ENCODE results near the gene PLAAT2. TPM values are rescaled to one million over a fixed set of nuclear protein-coding genes. Genes with fewer than 3 reads are reported as not detected.

Gene PLAAT2
- total and polyA plus RNA-seq, 9 of the 15 experiments (the other 6 are each of a cell fraction or from before 2014, with no cell fraction given) = not detected

DNA sequence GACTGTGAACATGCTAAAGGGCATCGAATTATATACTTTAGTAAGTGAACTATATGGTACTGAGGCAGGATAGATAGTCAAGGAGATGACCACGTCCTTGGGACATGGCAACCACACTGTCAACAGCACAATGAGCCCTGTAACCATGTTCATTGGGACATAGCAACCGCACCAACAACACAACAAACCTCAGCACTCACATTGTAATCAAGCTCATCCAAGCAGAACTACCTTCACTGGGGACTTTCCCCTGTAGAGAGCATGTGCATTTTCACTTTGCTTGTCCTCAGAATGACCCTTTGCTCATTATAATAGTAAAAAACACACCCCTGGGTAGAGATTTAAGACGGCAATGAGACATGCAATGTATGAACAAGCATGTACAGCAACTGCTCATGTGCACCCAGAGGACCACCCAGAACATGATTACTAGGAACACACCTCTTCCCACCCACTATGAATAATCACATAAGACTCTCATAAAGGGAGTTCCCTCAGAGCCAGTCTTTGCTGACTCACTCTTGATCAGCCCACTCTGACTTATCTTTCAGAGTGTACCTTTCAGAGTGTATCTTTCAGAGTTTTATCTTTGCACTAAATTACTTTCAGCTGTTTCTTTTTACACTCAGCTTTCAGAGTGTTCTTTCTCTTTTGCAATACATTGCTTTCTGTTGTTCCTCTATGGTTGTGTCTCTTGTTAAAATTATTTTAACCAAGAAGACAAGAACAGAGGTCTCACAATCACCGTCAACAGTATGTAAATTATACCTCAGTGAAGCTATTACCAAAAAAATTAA, 4.1 kb upstream of the PLAAT2 start (continued):
- TF ChIP-seq, protein P1, sequence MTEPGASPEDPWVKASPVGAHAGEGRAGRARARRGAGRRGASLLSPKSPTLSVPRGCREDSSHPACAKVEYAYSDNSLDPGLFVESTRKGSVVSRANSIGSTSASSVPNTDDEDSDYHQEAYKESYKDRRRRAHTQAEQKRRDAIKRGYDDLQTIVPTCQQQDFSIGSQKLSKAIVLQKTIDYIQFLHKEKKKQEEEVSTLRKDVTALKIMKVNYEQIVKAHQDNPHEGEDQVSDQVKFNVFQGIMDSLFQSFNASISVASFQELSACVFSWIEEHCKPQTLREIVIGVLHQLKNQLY (CRISPR knock-in tag; conservative IDR thresholded peaks at IDR 0.05) = no peak
- TF ChIP-seq AFF4 (CRISPR knock-in tag; IDR thresholded peaks at IDR 0.05) (0 out of 2 replicates have a peak, but pooled peaks have one; percentile 1), BHLHE40 (IDR thresholded peaks at IDR 0.05; ENCODE audit: low read length) (no peak), NRF1 (conservative IDR thresholded peaks at IDR 0.05 in 1 of 2, IDR thresholded peaks at IDR 0.05 in 1 of 2) (peak; percentile 61 to 63), BCOR (IDR thresholded peaks at IDR 0.05) (peak; percentile 42; the same call in 1 of the 2 replicates), TAL1 (IDR thresholded peaks at IDR 0.05) (peak; percentile 78), TOE1 (IDR thresholded peaks at IDR 0.05; ENCODE audit: borderline replicate concordance) (peak; percentile 36; the same call in 1 of the 2 replicates), TOE1 (CRISPR knock-in tag; IDR thresholded peaks at IDR 0.05; ENCODE audit: borderline replicate concordance, low read depth) (no peak), NCOA1 (IDR thresholded peaks at IDR 0.05; ENCODE audit: low read depth) (peak; percentile 78), GABPB2 (CRISPR knock-in tag; conservative IDR thresholded peaks at IDR 0.05) (no peak), ZEB2 (IDR thresholded peaks at IDR 0.05) (peak; percentile 86), TEAD4 (IDR thresholded peaks at IDR 0.05; ENCODE audit: low read length) (peak; percentile 85), TEAD4 (CRISPR knock-in tag; IDR thresholded peaks at IDR 0.05; ENCODE audit: borderline replicate concordance) (no peak), GATAD2A (IDR thresholded peaks at IDR 0.05) (peak; percentile 90)
- TF ChIP-seq, protein P2, sequence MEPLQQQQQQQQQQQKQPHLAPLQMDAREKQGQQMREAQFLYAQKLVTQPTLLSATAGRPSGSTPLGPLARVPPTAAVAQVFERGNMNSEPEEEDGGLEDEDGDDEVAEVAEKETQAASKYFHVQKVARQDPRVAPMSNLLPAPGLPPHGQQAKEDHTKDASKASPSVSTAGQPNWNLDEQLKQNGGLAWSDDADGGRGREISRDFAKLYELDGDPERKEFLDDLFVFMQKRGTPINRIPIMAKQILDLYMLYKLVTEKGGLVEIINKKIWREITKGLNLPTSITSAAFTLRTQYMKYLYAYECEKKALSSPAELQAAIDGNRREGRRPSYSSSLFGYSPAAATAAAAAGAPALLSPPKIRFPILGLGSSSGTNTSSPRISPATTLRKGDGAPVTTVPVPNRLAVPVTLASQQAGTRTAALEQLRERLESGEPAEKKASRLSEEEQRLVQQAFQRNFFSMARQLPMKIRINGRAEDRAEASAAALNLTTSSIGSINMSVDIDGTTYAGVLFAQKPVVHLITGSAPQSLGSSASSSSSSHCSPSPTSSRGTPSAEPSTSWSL (CRISPR knock-in tag; IDR thresholded peaks at IDR 0.05; ENCODE audit: borderline replicate concordance) = no peak
- TF ChIP-seq, protein P3, sequence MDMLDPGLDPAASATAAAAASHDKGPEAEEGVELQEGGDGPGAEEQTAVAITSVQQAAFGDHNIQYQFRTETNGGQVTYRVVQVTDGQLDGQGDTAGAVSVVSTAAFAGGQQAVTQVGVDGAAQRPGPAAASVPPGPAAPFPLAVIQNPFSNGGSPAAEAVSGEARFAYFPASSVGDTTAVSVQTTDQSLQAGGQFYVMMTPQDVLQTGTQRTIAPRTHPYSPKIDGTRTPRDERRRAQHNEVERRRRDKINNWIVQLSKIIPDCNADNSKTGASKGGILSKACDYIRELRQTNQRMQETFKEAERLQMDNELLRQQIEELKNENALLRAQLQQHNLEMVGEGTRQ (CRISPR knock-in tag; IDR thresholded peaks at IDR 0.05) = no peak
- TF ChIP-seq, protein P4, sequence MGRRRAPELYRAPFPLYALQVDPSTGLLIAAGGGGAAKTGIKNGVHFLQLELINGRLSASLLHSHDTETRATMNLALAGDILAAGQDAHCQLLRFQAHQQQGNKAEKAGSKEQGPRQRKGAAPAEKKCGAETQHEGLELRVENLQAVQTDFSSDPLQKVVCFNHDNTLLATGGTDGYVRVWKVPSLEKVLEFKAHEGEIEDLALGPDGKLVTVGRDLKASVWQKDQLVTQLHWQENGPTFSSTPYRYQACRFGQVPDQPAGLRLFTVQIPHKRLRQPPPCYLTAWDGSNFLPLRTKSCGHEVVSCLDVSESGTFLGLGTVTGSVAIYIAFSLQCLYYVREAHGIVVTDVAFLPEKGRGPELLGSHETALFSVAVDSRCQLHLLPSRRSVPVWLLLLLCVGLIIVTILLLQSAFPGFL (CRISPR knock-in tag; IDR thresholded peaks at IDR 0.05) = no peak
- TF ChIP-seq, protein P5, sequence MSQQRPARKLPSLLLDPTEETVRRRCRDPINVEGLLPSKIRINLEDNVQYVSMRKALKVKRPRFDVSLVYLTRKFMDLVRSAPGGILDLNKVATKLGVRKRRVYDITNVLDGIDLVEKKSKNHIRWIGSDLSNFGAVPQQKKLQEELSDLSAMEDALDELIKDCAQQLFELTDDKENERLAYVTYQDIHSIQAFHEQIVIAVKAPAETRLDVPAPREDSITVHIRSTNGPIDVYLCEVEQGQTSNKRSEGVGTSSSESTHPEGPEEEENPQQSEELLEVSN (IDR thresholded peaks at IDR 0.05; ENCODE audit: borderline replicate concordance in 1 of 2, extremely low read depth in 1 of 2, insufficient read depth in 1 of 2, insufficient read length in 1 of 2, low read depth in 1 of 2, low read length in 1 of 2, poor library complexity in 1 of 2, severe bottlenecking in 1 of 2) = peak in 1 of 2 experiments; percentile 12

All from K562 (cell line).